ENCODE measurements around the gene DOCK8. TPM values are rescaled to one million over a fixed set of nuclear protein-coding genes. Genes with fewer than 3 reads are reported as not detected.

The DOCK8 gene
- total RNA-seq, 1 experiment from 2014 or later, result 15.2 TPM

DNA sequence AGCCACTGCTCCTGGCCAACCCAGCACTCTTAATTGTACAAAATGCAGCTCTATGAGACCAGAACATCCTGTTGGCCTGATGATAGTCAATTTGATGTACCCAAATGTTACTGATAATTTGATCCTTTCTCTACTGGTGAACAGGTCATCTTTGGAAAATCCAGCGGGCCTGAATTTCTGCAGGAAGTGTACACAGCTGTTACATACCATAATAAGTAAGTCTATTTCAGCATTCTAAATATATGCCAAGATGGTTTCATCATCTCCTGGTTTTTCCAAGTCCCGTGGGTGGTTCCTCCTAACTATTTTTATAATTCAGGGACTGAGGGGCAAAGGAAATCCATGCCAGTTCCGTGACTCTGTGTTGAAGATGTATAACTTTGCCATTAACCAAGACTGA, 155.4 kb downstream of the DOCK8 start:
- Histone ChIP-seq H3K4me1 (peaks cover 16% of the 10 kb centered on the region; the same call in 1 of the 2 replicates), H3K27me3 (replicated peaks; ENCODE audit: control insufficient read depth, insufficient read depth, low read length) (no peaks in the 10 kb centered on the region), H3K9me3 (no peaks in the 10 kb centered on the region), H3K4me3 (ENCODE audit: low read depth, low read length) (no peak overlapping the region), H3K36me3 (ENCODE audit: control insufficient read depth, insufficient read depth, low read length) (no peaks in the 10 kb centered on the region)
- no peak for DNase-seq
- ChIA-PET CTCF (no interaction called here), POLR2A (no interaction called here)
- Mint-ChIP-seq H3K9me3 (ENCODE audit: unreplicated experiment) (no peaks in the 10 kb centered on the region), H3K4me3 (ENCODE audit: unreplicated experiment) (no peak overlapping the region), H3K27ac (ENCODE audit: unreplicated experiment) (no peak overlapping the region), H3K36me3 (ENCODE audit: insufficient read depth, unreplicated experiment) (no peaks in the 10 kb centered on the region), H3K4me1 (ENCODE audit: low read depth, unreplicated experiment) (peaks cover 19% of the 10 kb centered on the region), H3K27me3 (ENCODE audit: insufficient read depth, unreplicated experiment) (no peaks in the 10 kb centered on the region)
- BruUV-seq (replicated peaks), result no TSS peak
- TF ChIP-seq, protein P1, sequence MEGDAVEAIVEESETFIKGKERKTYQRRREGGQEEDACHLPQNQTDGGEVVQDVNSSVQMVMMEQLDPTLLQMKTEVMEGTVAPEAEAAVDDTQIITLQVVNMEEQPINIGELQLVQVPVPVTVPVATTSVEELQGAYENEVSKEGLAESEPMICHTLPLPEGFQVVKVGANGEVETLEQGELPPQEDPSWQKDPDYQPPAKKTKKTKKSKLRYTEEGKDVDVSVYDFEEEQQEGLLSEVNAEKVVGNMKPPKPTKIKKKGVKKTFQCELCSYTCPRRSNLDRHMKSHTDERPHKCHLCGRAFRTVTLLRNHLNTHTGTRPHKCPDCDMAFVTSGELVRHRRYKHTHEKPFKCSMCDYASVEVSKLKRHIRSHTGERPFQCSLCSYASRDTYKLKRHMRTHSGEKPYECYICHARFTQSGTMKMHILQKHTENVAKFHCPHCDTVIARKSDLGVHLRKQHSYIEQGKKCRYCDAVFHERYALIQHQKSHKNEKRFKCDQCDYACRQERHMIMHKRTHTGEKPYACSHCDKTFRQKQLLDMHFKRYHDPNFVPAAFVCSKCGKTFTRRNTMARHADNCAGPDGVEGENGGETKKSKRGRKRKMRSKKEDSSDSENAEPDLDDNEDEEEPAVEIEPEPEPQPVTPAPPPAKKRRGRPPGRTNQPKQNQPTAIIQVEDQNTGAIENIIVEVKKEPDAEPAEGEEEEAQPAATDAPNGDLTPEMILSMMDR (IDR thresholded peaks at IDR 0.05; ENCODE audit: insufficient read depth in 1 of 2, low read depth in 1 of 2, low read length in 1 of 2, severe bottlenecking in 1 of 2, unreplicated experiment in 1 of 2), result no peak
- intact Hi-C loops (cut with micrococcal nuclease; ENCODE audit: unreplicated experiment), result no loop called here

DNA sequence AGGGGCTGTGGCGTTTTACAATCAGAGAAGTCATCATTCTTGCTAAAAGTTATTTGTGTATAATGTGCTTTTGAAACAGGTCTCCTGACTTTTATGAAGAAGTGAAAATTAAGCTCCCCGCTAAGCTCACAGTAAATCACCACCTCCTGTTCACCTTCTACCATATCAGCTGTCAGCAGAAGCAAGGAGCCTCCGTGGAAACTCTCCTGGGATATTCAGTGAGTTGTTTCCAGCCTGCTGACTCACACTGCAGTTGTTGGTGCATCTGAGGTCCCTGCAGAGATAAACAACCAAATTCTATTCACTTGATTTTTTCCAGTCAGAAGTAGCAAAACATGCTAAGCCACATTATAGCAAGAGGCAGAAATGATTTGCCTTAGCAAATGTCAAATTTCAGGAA, 156.7 kb downstream of the DOCK8 start:
- no peak overlapping the region for H3K4me3 Mint-ChIP-seq (ENCODE audit: unreplicated experiment)
- DNase-seq, result no peak

DNA sequence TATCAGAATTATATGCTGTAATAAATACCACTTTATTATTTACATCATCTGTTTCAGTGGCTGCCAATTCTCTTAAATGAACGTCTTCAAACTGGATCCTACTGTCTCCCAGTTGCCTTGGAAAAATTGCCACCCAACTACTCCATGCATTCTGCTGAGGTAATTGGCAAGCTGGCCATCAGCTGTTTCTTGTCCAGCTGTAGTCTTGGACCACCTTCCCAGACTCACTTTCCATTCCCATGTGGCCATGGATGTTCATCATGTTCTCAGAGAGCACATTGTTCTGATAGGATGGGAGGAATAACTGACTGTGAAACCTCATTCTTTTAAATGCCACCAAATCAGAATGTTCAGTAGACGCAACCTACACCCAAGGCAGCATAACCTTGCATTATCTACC, 157.5 kb downstream of the DOCK8 start:
- no peaks in the 10 kb centered on the region for H3K9me3 Mint-ChIP-seq (ENCODE audit: unreplicated experiment)
- H3K4me3 Mint-ChIP-seq (ENCODE audit: unreplicated experiment), result no peak overlapping the region
- no peaks in the 10 kb centered on the region for H3K36me3 Mint-ChIP-seq (ENCODE audit: insufficient read depth, unreplicated experiment)
- BruUV-seq (replicated peaks), result no TSS peak
- no peak for DNase-seq
- peaks cover 22% of the 10 kb centered on the region for H3K4me1 ChIP-seq
- peaks cover 23% of the 10 kb centered on the region for H3K4me1 Mint-ChIP-seq (ENCODE audit: low read depth, unreplicated experiment)
- ChIA-PET CTCF (no interaction called here), POLR2A (no interaction called here)
- H3K36me3 ChIP-seq (ENCODE audit: control insufficient read depth, insufficient read depth, low read length), result no peaks in the 10 kb centered on the region
- no peaks in the 10 kb centered on the region for H3K27me3 ChIP-seq (replicated peaks; ENCODE audit: control insufficient read depth, insufficient read depth, low read length)
- H3K27ac Mint-ChIP-seq (ENCODE audit: unreplicated experiment), result no peak overlapping the region
- H3K27me3 Mint-ChIP-seq (ENCODE audit: insufficient read depth, unreplicated experiment), result no peaks in the 10 kb centered on the region
- H3K9me3 ChIP-seq, result no peaks in the 10 kb centered on the region
- TF ChIP-seq, protein P1 (IDR thresholded peaks at IDR 0.05; ENCODE audit: insufficient read depth in 1 of 2, low read depth in 1 of 2, low read length in 1 of 2, severe bottlenecking in 1 of 2, unreplicated experiment in 1 of 2), result no peak
- intact Hi-C loops (cut with micrococcal nuclease; ENCODE audit: unreplicated experiment), result no loop called here
- no peak overlapping the region for H3K4me3 ChIP-seq (ENCODE audit: low read depth, low read length)

More for the DNA sequence above, 156.7 kb downstream of the DOCK8 start:
- H3K27me3 Mint-ChIP-seq (ENCODE audit: insufficient read depth, unreplicated experiment), result no peaks in the 10 kb centered on the region
- TF ChIP-seq, protein P1 (IDR thresholded peaks at IDR 0.05; ENCODE audit: insufficient read depth in 1 of 2, low read depth in 1 of 2, low read length in 1 of 2, severe bottlenecking in 1 of 2, unreplicated experiment in 1 of 2), result no peak
- no peaks in the 10 kb centered on the region for H3K27me3 ChIP-seq (replicated peaks; ENCODE audit: control insufficient read depth, insufficient read depth, low read length)
- H3K4me1 Mint-ChIP-seq (ENCODE audit: low read depth, unreplicated experiment), result peaks cover 22% of the 10 kb centered on the region
- no peaks in the 10 kb centered on the region for H3K36me3 Mint-ChIP-seq (ENCODE audit: insufficient read depth, unreplicated experiment)
- ChIA-PET POLR2A (no interaction called here), CTCF (no interaction called here)
- H3K4me1 ChIP-seq, result peaks cover 24% of the 10 kb centered on the region
- H3K9me3 Mint-ChIP-seq (ENCODE audit: unreplicated experiment), result no peaks in the 10 kb centered on the region
- no peaks in the 10 kb centered on the region for H3K36me3 ChIP-seq (ENCODE audit: control insufficient read depth, insufficient read depth, low read length)
- BruUV-seq (replicated peaks), result no TSS peak
- H3K9me3 ChIP-seq, result no peaks in the 10 kb centered on the region
- intact Hi-C loops (cut with micrococcal nuclease; ENCODE audit: unreplicated experiment), result no loop called here
- H3K4me3 ChIP-seq (ENCODE audit: low read depth, low read length), result no peak overlapping the region
- H3K27ac Mint-ChIP-seq (ENCODE audit: unreplicated experiment), result no peak overlapping the region

All from Caco-2 (cell line).